DOHH2 (cell line): ENCODE measurements around the gene LAIR2.

ENCODE experiments used
- H3F3A ChIP-seq: fragments of 200-600 bp; sonication (generic), shearing (Covaris generic); 2 replicates; pipeline ENCODE4 v1.6.0; 2016; ENCODE audit warnings: antibody characterized with exemption, mild to moderate bottlenecking; ENCODE audit not compliant: control insufficient read depth, insufficient read depth
- H3K27ac ChIP-seq: fragments of 200-600 bp; sonication (generic); 2 replicates; pipeline ENCODE4 v1.5.1; 2014; ENCODE audit warnings: low read depth, mild to moderate bottlenecking, low read length, moderate library complexity
- H3K27me3 ChIP-seq: fragments of 200-600 bp; sonication (generic); 2 replicates; pipeline ENCODE4 v1.6.1; 2014; ENCODE audit warnings: mild to moderate bottlenecking, low read length, mixed read lengths; ENCODE audit not compliant: control insufficient read depth
- H3K36me3 ChIP-seq: fragments of 200-600 bp; sonication (generic); 2 replicates; pipeline ENCODE4 v1.6.1; 2014; ENCODE audit warnings: mild to moderate bottlenecking, low read length, moderate library complexity, mixed read lengths; ENCODE audit not compliant: control insufficient read depth
- H3K4me1 ChIP-seq: fragments of 200-600 bp; sonication (generic); 2 replicates; pipeline ENCODE4 v1.6.1; 2014; ENCODE audit warnings: mild to moderate bottlenecking, low read length, mixed read lengths; ENCODE audit not compliant: control insufficient read depth
- H3K4me2 ChIP-seq: fragments of 200-600 bp; sonication (generic); 2 replicates; pipeline ENCODE4 v1.6.0; 2014; ENCODE audit warnings: mild to moderate bottlenecking, low read length, moderate library complexity
- H3K4me3 ChIP-seq: fragments of 200-600 bp; sonication (generic); 2 replicates; pipeline ENCODE4 v1.5.1; 2014; ENCODE audit warnings: mild to moderate bottlenecking, low read length, mixed read lengths
- H3K79me2 ChIP-seq: fragments of 200-600 bp; sonication (generic); 2 replicates; pipeline ENCODE4 v1.6.1; 2014; ENCODE audit warnings: mild to moderate bottlenecking, low read length, mixed read lengths; ENCODE audit not compliant: control insufficient read depth
- H3K9me2 ChIP-seq: fragments of 200-600 bp; sonication (generic); replicated peaks from 2 replicates; pipeline ENCODE4 v1.6.1; 2014; ENCODE audit warnings: mild to moderate bottlenecking, low read length, mixed read lengths; ENCODE audit not compliant: control insufficient read depth
- H3K9me3 ChIP-seq: fragments of 200-600 bp; sonication (generic); 2 replicates; pipeline ENCODE4 v1.6.1; 2014; ENCODE audit warnings: antibody characterized with exemption, low read length, mixed read lengths; ENCODE audit not compliant: control insufficient read depth, insufficient read depth
- H4K20me1 ChIP-seq: fragments of 200-600 bp; sonication (generic); 2 replicates; pipeline ENCODE4 v1.6.0; 2014; ENCODE audit warnings: low read depth, mild to moderate bottlenecking, antibody characterized with exemption, low read length, moderate library complexity; ENCODE audit not compliant: control insufficient read depth, insufficient read depth
- CTCF ChIP-seq: fragments of 200-600 bp; sonication (generic); IDR thresholded peaks from one replicate; pipeline ENCODE4 v1.5.1; 2014; ENCODE audit warnings: antibody characterized with exemption, mild to moderate bottlenecking, low read depth, low read length; ENCODE audit not compliant: poor library complexity, severe bottlenecking
- EZH2phosphoT487 ChIP-seq: fragments of 200-600 bp; sonication (generic); IDR thresholded peaks from 2 replicates; pipeline ENCODE4 v1.6.1; 2017; ENCODE audit warnings: borderline replicate concordance, mild to moderate bottlenecking, antibody characterized with exemption, low read length, moderate library complexity, mixed read lengths

The LAIR2 gene

DNA sequence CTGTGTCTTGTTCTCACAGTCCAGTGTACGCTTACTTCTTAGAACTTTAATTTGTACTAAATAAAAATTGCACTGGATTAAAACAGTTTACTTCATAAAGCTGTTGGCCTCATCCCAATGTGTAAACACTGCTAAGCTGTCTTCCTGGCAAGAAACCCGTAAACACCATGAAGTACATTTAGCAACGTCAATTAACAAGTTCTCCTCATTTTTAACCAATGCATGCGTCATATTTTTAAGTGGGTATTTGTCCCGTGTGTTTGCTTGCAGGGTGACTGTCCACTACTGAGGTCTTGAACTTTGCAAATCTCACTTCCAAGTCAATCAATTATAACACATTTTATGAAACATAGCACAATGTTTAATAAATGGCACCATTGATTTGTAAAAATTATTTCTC is 28.2 kb downstream of the LAIR2 start:
- Histone ChIP-seq H3K4me3 (no peak overlapping the region), H3K27me3 (peaks cover 61% of the 10 kb centered on the region), H3K4me2 (no peak overlapping the region)

GRCh38 chr19:54532528-54532927 is 29.9 kb downstream of the LAIR2 start:
- Histone ChIP-seq H3F3A (no peaks in the 10 kb centered on the region), H3K79me2 (no peaks in the 10 kb centered on the region), H3K27me3 (peaks cover 63% of the 10 kb centered on the region), H3K9me3 (no peaks in the 10 kb centered on the region), H3K4me2 (peak overlapping the region; percentile 44), H4K20me1 (no peaks in the 10 kb centered on the region), H3K9me2 (no peaks in the 10 kb centered on the region), H3K4me3 (no peak overlapping the region), H3K36me3 (no peaks in the 10 kb centered on the region), H3K27ac (no peak overlapping the region), H3K4me1 (peaks cover 12% of the 10 kb centered on the region)
- TF ChIP-seq CTCF (no peak), EZH2phosphoT487 (no peak)

More for the DNA sequence above, 28.2 kb downstream of the LAIR2 start:
- Histone ChIP-seq H3K36me3 (no peaks in the 10 kb centered on the region), H3K9me3 (no peaks in the 10 kb centered on the region), H3K27ac (no peak overlapping the region), H3K9me2 (no peaks in the 10 kb centered on the region), H3K4me1 (peaks cover 12% of the 10 kb centered on the region), H4K20me1 (no peaks in the 10 kb centered on the region), H3F3A (no peaks in the 10 kb centered on the region), H3K79me2 (no peaks in the 10 kb centered on the region)
- TF ChIP-seq CTCF = no peak
- TF ChIP-seq EZH2phosphoT487 = no peak

- no peak overlapping the region for H3K4me3 ChIP-seq
- no peak overlapping the region for H3K27ac ChIP-seq
- TF ChIP-seq EZH2phosphoT487 (no peak), CTCF (no peak)
- H3K79me2 ChIP-seq = no peaks in the 10 kb centered on the region
- H3K27me3 ChIP-seq = peaks cover 61% of the 10 kb centered on the region
- no peaks in the 10 kb centered on the region for H3K9me3 ChIP-seq
- H3K36me3 ChIP-seq = no peaks in the 10 kb centered on the region
- no peak overlapping the region for H3K4me2 ChIP-seq
- H4K20me1 ChIP-seq = no peaks in the 10 kb centered on the region
- no peaks in the 10 kb centered on the region for H3K9me2 ChIP-seq
- peaks cover 12% of the 10 kb centered on the region for H3K4me1 ChIP-seq
- H3F3A ChIP-seq = no peaks in the 10 kb centered on the region
These were observed 30.8 kb downstream of the LAIR2 start for GRCh38 chr19:54533476-54533875.

DNA sequence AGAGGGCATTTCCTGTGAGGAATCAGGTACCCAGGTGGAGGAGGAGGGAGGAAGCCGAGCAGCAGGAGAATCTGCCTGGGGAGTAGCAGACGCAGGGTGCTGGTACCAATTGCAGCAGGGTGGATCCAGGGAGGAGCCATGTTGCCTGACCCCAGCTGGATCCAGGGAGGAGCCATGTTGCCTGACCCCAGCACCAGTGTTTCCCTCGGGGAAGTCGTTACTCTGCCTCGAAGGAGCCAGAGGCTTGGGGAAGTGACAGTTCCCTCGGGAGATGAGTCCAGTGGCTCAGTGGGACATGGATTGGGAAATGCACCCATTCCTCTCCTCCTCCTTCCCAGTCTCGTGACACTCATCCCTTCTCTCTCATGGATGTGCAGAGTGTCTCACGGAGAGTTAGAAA is 31.5 kb downstream of the LAIR2 start:
- peaks cover 57% of the 10 kb centered on the region for H3K27me3 ChIP-seq
- H3K79me2 ChIP-seq = no peaks in the 10 kb centered on the region
- H3F3A ChIP-seq = no peaks in the 10 kb centered on the region
- H3K27ac ChIP-seq = no peak overlapping the region
- no peak overlapping the region for H3K4me3 ChIP-seq
- H3K4me2 ChIP-seq = no peak overlapping the region
- no peaks in the 10 kb centered on the region for H3K9me3 ChIP-seq
- H3K36me3 ChIP-seq = no peaks in the 10 kb centered on the region
- H3K4me1 ChIP-seq = peaks cover 12% of the 10 kb centered on the region
- no peaks in the 10 kb centered on the region for H3K9me2 ChIP-seq
- H4K20me1 ChIP-seq = no peaks in the 10 kb centered on the region
- no peak for TF ChIP-seq CTCF
- no peak for TF ChIP-seq EZH2phosphoT487
